ENCODE measurements around the gene DNAI1.

GRCh38 chr9:34521406-34522045 lies 62.9 kb downstream of the DNAI1 start:
- TF ChIP-seq CTCF (IDR thresholded peaks at IDR 0.05) (no peak), POLR2A (IDR thresholded peaks at IDR 0.05) (no peak)
